Esophagus squamous epithelium (tissue), 5 donors: Measurements from ENCODE around the gene SLC18A3. TPM values are rescaled to one million over a fixed set of nuclear protein-coding genes. Genes with fewer than 3 reads are reported as not detected.

Source experiments
- DNase-seq: peaks from one replicate; lab custom pipeline; 2025; lab: John Stamatoyannopoulos, UW
- H3K27ac ChIP-seq, 4 donors: fragments of 200-600 bp; sonication (generic); one replicate each; pipeline ENCODE4 v1.5.1; 2016 to 2019; ENCODE audit warnings: mild to moderate bottlenecking in 1 of 4
- H3K27me3 ChIP-seq, 4 donors: fragments of 200-600 bp; sonication (generic); 1 replicate in 3 of 4; 2 replicates in 1 of 4; pipeline versions ENCODE4 v1.5.1 to v1.6.0; 2017 to 2021; ENCODE audit warnings: antibody characterized with exemption in 1 of 4
- H3K36me3 ChIP-seq, 3 donors: fragments of 200-600 bp; sonication (generic); one replicate each; pipeline ENCODE4 v1.5.1; 2016 to 2019
- H3K4me1 ChIP-seq, 3 donors: fragments of 200-600 bp; sonication (generic); one replicate each; pipeline ENCODE4 v1.5.1; 2017 to 2019
- H3K4me3 ChIP-seq, 4 donors: fragments of 200-600 bp; sonication (generic); 1 replicate in 3 of 4; 2 replicates in 1 of 4; pipeline ENCODE4 v1.5.1; 2016 to 2019; ENCODE audit warnings: mild to moderate bottlenecking in 2 of 4, moderate library complexity in 1 of 4
- H3K9me3 ChIP-seq, 3 donors: fragments of 200-600 bp; sonication (generic); one replicate each; pipeline ENCODE4 v1.5.1; 2016 to 2019
- POLR2A ChIP-seq, 4 donors: fragments of 450-650 bp; IDR thresholded peaks; one replicate each; pipeline ENCODE4 v1.6.1; 2017; ENCODE audit warnings: antibody characterized with exemption in 4 of 4, mild to moderate bottlenecking in 4 of 4, moderate library complexity in 3 of 4
- WGBS, 2 donors: methylation state at CpG; one replicate each; pipeline ENCODE4 v1.1.5; 2018; 5-methylcytosine and 5-hydroxymethylcytosine counted together
- intact Hi-C: fragments of 100-400 bp; cut with DNase I; formaldehyde crosslinking; loops from one replicate; pipeline ENCODE4 v1.15.0; 2022
- total RNA-seq, 4 donors: library from RNA; depleted of rRNA; stranded (reverse); fragments of >200 nt; gene quantifications; one replicate each; pipeline ENCODE4 v1.1.0, GENCODE V29; 2016
- TF ChIP-seq, protein P1 (sequence below), 6 experiments: fragments of 450-650 bp in 4 of 6; fragments of 200-600 bp in 2 of 6; sonication (generic) in 2 of 6; IDR thresholded peaks; one replicate each; pipeline ENCODE4 v1.5.1; 2016 to 2019; ENCODE audit warnings: antibody characterized with exemption in 6 of 6, mild to moderate bottlenecking in 4 of 6, moderate library complexity in 4 of 6
- donor health status: DM: yes; HTN: yes; CAD: no.

Gene SLC18A3
- total RNA-seq, 4 donors from 2014 or later, result not detected

DNA sequence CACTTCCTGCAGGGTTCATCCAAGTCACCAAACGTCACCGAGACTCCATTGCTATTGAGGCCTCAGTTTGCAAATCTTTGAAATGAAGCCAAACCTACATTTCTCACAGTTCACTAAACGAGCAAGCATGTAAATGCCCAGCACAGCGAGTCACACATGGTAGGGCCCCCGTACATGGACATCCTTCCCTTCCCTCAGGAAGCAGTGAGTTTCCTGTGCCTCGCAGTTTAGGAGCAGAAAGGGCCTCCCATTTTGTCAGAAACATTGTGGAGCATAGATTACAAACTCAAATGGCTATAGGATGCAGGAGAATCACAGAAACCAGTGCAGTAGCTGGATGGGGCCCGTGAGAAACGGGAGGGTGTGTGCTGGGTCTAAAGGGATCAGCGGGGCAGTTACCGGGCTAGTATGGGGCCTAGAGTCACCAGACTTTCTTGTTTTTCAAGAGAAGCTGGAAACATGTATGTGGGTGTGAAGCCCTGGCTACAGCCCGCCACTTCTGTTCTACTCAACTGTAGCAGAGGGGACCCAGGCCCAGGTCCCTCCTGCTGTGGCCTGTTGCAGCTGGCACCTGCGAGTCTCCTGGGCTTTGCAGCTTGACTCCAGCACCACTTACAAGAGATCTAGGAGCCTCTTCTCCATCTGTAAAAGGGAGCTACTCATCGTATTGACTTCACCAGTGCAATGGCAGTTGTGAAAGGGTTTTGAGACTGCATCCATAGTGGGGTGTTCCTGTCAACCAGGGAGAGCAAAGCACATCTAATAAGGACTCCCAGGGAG lies 14.2 kb upstream of the SLC18A3 start:
- H3K36me3 ChIP-seq, result no peaks in the 10 kb centered on the region
- H3K4me1 ChIP-seq, result peaks cover 0 to 17% (median 0%) of the 10 kb centered on the region in 3 donors
- H3K4me3 ChIP-seq, result no peak overlapping the region
- no peak for TF ChIP-seq POLR2A (IDR thresholded peaks at IDR 0.05)
- TF ChIP-seq, protein P1, sequence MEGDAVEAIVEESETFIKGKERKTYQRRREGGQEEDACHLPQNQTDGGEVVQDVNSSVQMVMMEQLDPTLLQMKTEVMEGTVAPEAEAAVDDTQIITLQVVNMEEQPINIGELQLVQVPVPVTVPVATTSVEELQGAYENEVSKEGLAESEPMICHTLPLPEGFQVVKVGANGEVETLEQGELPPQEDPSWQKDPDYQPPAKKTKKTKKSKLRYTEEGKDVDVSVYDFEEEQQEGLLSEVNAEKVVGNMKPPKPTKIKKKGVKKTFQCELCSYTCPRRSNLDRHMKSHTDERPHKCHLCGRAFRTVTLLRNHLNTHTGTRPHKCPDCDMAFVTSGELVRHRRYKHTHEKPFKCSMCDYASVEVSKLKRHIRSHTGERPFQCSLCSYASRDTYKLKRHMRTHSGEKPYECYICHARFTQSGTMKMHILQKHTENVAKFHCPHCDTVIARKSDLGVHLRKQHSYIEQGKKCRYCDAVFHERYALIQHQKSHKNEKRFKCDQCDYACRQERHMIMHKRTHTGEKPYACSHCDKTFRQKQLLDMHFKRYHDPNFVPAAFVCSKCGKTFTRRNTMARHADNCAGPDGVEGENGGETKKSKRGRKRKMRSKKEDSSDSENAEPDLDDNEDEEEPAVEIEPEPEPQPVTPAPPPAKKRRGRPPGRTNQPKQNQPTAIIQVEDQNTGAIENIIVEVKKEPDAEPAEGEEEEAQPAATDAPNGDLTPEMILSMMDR (IDR thresholded peaks at IDR 0.05), result no peak
- H3K27ac ChIP-seq, result no peak overlapping the region
- intact Hi-C loops, result no loop called here
- H3K27me3 ChIP-seq, result peaks cover 0 to 55% (median 0%) of the 10 kb centered on the region in 4 donors
- 40 to 50% methylated on average over 11 to 12 of the region's 13 CpGs for WGBS, 2 donors
- DNase-seq, result no peak
- no peaks in the 10 kb centered on the region for H3K9me3 ChIP-seq

DNA sequence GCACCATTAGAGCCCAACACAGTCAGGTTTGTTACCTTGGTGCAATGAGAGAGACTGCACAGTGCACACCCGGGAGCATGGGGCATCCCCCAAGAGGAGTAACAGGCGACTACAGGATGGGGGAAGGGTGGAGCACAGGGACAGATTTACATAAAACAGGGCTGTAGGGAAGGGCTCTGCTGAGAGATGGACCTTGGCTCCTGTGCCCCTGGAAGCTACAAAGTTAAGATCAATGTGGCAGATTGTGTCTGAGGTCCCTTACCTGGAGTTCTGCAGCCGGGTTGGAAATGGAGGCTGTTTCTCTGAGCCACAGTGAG lies 13.7 kb upstream of the SLC18A3 start:
- DNase-seq, result no peak
- Histone ChIP-seq H3K27me3 (peaks cover 0 to 56% (median 0%) of the 10 kb centered on the region in 4 donors), H3K9me3 (no peaks in the 10 kb centered on the region), H3K36me3 (no peaks in the 10 kb centered on the region), H3K4me1 (peaks cover 0 to 17% (median 0%) of the 10 kb centered on the region in 3 donors), H3K27ac (no peak overlapping the region), H3K4me3 (no peak overlapping the region)
- TF ChIP-seq, protein P1 (IDR thresholded peaks at IDR 0.05), result no peak
- no peak for TF ChIP-seq POLR2A (IDR thresholded peaks at IDR 0.05)
- WGBS, 2 donors, result 33% methylated on average over 1 to 3 of the region's 3 CpGs
- intact Hi-C loops, result no loop called here

DNA sequence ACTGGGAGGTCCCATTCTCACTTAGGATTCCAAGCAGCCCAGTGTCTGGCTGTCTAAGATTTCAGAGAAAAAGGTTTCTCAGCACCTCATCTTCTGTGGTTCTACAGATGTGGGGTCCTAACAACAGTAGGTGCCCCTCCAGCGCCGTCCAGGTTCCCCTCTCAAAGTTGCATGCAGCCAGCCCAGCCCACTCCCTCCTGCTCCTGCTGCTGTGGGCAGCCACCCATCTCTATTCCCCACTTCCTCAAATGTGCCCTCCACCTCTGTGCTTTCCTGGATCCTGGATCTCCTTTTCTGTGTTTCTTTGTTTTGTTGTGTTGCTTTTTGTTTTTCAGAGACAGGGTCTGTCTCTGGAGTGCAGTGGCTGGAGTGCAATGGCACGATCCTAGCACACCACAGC lies 13.3 kb upstream of the SLC18A3 start:
- DNase-seq, result no peak
- TF ChIP-seq, protein P1 (IDR thresholded peaks at IDR 0.05), result no peak
- TF ChIP-seq POLR2A (IDR thresholded peaks at IDR 0.05), result no peak

DNA sequence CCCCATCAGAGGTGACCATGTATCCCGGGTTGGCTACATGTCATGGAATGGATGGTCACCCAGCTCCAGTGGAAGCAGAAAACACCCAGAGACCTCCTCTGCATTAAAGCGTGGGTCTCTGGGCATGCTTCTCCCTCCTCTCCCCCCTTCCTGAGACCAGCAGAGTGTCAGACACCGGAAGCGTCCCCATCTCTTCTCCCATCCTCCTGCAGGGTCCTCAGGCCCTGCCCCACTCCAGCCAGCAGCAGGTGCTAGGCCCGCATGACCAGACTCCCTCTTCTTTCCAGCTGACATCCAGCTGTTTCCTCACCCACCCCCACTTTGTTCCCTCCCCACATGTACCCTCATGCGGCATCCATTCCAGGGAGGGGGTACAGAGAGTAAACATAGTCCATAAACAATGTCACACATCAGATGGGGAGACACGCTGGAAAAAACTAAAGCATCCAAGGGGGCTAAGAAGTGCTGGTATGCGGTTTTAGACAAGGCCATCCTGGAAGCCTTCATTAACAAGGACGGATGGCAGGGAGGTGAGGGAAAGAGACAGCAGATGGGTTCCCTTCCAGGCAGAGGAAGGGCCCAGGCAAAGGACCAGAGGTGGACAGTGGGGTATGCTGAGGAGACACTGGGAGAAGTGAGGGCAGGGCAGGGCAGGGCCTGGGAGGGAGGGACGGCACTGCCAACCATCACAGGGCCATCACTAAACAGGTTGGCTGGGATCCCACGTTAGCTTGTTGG lies 12.5 kb upstream of the SLC18A3 start:
- Histone ChIP-seq H3K4me3 (no peak overlapping the region), H3K4me1 (peaks cover 0 to 22% (median 0%) of the 10 kb centered on the region in 3 donors), H3K27me3 (peaks cover 0 to 57% (median 0%) of the 10 kb centered on the region in 4 donors), H3K9me3 (no peaks in the 10 kb centered on the region), H3K36me3 (no peaks in the 10 kb centered on the region), H3K27ac (no peak overlapping the region)
- intact Hi-C loops, result no loop called here
- TF ChIP-seq POLR2A (IDR thresholded peaks at IDR 0.05), result no peak
- TF ChIP-seq, protein P1 (IDR thresholded peaks at IDR 0.05), result no peak
- no peak for DNase-seq
- WGBS, 2 donors, result 60 to 71% methylated on average over 9 to 11 of the region's 11 CpGs

More for the DNA sequence above, 13.3 kb upstream of the SLC18A3 start:
- WGBS, 2 donors, result 59 to 71% methylated on average over 3 of the region's 3 CpGs
- H3K27ac ChIP-seq, result no peak overlapping the region
- no peaks in the 10 kb centered on the region for H3K9me3 ChIP-seq
- intact Hi-C loops, result no loop called here
- no peaks in the 10 kb centered on the region for H3K36me3 ChIP-seq
- H3K4me1 ChIP-seq, result peaks cover 0 to 17% (median 0%) of the 10 kb centered on the region in 3 donors
- no peak overlapping the region for H3K4me3 ChIP-seq
- peaks cover 0 to 57% (median 0%) of the 10 kb centered on the region in 4 donors for H3K27me3 ChIP-seq
